ENCODE data around the gene ATG5.

DNA sequence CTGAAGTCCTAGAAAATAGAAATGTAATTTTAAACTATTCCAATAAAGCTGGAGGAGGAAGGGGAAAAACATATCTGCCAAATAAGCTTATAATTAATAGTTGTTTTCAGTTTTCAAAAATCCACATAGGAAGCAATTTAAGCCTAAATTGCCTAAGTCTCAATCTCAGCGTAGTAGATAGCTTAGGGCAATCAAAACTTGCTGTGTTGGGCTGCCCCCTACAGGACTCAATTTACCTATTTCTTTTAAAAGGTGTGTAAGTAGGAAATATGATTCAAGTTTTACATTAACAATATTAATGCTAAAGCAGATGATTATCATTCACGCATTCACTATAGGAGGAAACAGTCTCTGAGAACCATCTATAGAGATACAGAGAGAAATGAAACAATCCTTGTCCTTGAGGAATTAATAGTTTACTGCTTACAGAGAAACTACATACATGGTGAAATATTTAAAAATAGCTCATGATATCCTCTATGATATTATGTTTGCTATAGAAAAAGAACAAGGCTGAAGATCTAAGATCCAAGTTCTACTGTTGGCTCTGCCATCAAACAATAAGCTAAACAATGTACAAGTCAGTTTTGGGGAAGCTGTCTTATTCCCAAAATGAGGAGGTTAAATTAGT is 102.1 kb downstream of the ATG5 start:
- TF ChIP-seq CTCF (IDR thresholded peaks at IDR 0.05) (peak; percentile 48 to 82 (median 62)), POLR2A (IDR thresholded peaks at IDR 0.05) (no peak)

All from esophagus squamous epithelium (tissue), 4 donors.